G401 (cell line): ENCODE measurements around the gene TRIM75. TPM values are rescaled to one million over a fixed set of nuclear protein-coding genes. Genes with fewer than 3 reads are reported as not detected.
"Not testable (repeated sequence)": the region's sequence is repeated elsewhere in the genome, so short reads cannot be mapped to it uniquely, and the experiment has no call there.

Experiments used
- DNase-seq: peaks from one replicate; pipeline ENCODE4 v3.0.0-alpha.2; 2015; ENCODE audit warnings: low spot score
- in situ Hi-C: cut with HindIII; loops from 2 replicates; pipeline ENCODE4 v1.10.0; 2016; ENCODE audit warnings: low sequenced_read_pairs, mixed read lengths
- total RNA-seq: library from RNA; depleted of rRNA; stranded (reverse); fragments of >200 nt; shearing (Covaris generic); gene quantifications from 2 replicates; pipeline ENCODE4 v1.2.3, GENCODE V29; 2014; rRNA removed

Gene TRIM75
- total RNA-seq, 1 experiment from 2014 or later: not detected

GRCh38 chr4:165070560-165070959, 16.9 kb downstream of the TRIM75 start:
- in situ Hi-C loops: no loop called here
- DNase-seq: no peak

GRCh38 chr4:165073346-165073745, 19.7 kb downstream of the TRIM75 start:
- in situ Hi-C loops, DNase-seq: not testable (repeated sequence)

- in situ Hi-C loops: no loop called here
Observed at GRCh38 chr4:165077034-165077578, 23.4 kb downstream of the TRIM75 start.

GRCh38 chr4:165079476-165079875, 25.8 kb downstream of the TRIM75 start:
- in situ Hi-C loops: no loop called here

More at GRCh38 chr4:165077034-165077578, 23.4 kb downstream of the TRIM75 start:
- no peak for DNase-seq

GRCh38 chr4:165084787-165085186, 31.1 kb downstream of the TRIM75 start:
- in situ Hi-C loops, DNase-seq: not testable (repeated sequence)

More at GRCh38 chr4:165079476-165079875, 25.8 kb downstream of the TRIM75 start:
- DNase-seq: peak; percentile 72

GRCh38 chr4:165085946-165086345, 32.3 kb downstream of the TRIM75 start:
- DNase-seq: no peak
- in situ Hi-C loops: no loop called here

- in situ Hi-C loops: no loop called here
Observed at GRCh38 chr4:165088366-165088765, 34.7 kb downstream of the TRIM75 start.

GRCh38 chr4:165092187-165092586, 38.5 kb downstream of the TRIM75 start:
- in situ Hi-C loops, DNase-seq: not testable (repeated sequence)

More at GRCh38 chr4:165088366-165088765, 34.7 kb downstream of the TRIM75 start:
- DNase-seq: peak; percentile 64

GRCh38 chr4:165094873-165095272, 41.2 kb downstream of the TRIM75 start:
- in situ Hi-C loops: no loop called here

GRCh38 chr4:165095291-165095690, 41.6 kb downstream of the TRIM75 start:
- in situ Hi-C loops: no loop called here
- DNase-seq: no peak

More at GRCh38 chr4:165094873-165095272, 41.2 kb downstream of the TRIM75 start:
- no peak for DNase-seq

GRCh38 chr4:165096776-165097175, 43.1 kb downstream of the TRIM75 start:
- in situ Hi-C loops: no loop called here
- DNase-seq: peak; percentile 21

- in situ Hi-C loops: no loop called here
- DNase-seq: no peak
Observed at GRCh38 chr4:165101641-165102040, 48.0 kb downstream of the TRIM75 start.

- DNase-seq: no peak
- in situ Hi-C loops: no loop called here
Observed at GRCh38 chr4:165106518-165106917, 52.9 kb downstream of the TRIM75 start.

Other genes with a start within 250 kb of the TRIM75 start
- gene APELA, start 176.7 kb upstream of the TRIM75 start, total RNA-seq: not detected in 2 replicates
- gene TRIM61, start 76.2 kb upstream of the TRIM75 start, total RNA-seq: not detected in 2 replicates
- not detected in 2 replicates for gene TRIM60, start 21.9 kb upstream of the TRIM75 start, total RNA-seq
- 8.3 and 17.5 TPM in 2 replicates for gene TMEM192, start 59.0 kb downstream of the TRIM75 start, total RNA-seq
- gene KLHL2, start 153.7 kb downstream of the TRIM75 start, total RNA-seq: 1.1 and 3.4 TPM in 2 replicates